HG03066 (cell line): ENCODE results near the gene STPG3.

Experiments
- ATAC-seq: cut with Tn5 transposase; IDR thresholded peaks from one replicate; pipeline ENCODE4 v1.9.1; 2021; ENCODE audit warnings: low read depth; ENCODE audit not compliant: unreplicated experiment

Gene STPG3

GRCh38 chr9:137264067-137264466, 13.0 kb downstream of the STPG3 start:
- no peak for ATAC-seq

GRCh38 chr9:137265496-137266161, 14.5 kb downstream of the STPG3 start:
- ATAC-seq: no peak

- ATAC-seq: no peak
Measured at GRCh38 chr9:137266162-137266527, 15.1 kb downstream of the STPG3 start.

GRCh38 chr9:137266585-137267453, 15.7 kb downstream of the STPG3 start:
- no peak for ATAC-seq

- ATAC-seq: no peak
Measured at GRCh38 chr9:137267933-137268355, 16.9 kb downstream of the STPG3 start.

- ATAC-seq: no peak
Measured at GRCh38 chr9:137268538-137269201, 17.6 kb downstream of the STPG3 start.

- no peak for ATAC-seq
Measured at GRCh38 chr9:137269231-137269772, 18.2 kb downstream of the STPG3 start.

- ATAC-seq: no peak
Measured at GRCh38 chr9:137270929-137271695, 20.0 kb downstream of the STPG3 start.

- no peak for ATAC-seq
Measured at GRCh38 chr9:137271696-137272076, 20.6 kb downstream of the STPG3 start.

GRCh38 chr9:137272241-137273094, 21.4 kb downstream of the STPG3 start:
- no peak for ATAC-seq

- ATAC-seq: no peak
Measured at GRCh38 chr9:137273095-137273490, 22.0 kb downstream of the STPG3 start.

- no peak for ATAC-seq
Measured at GRCh38 chr9:137273611-137274320, 22.7 kb downstream of the STPG3 start.

- no peak for ATAC-seq
Measured at GRCh38 chr9:137275203-137275587, 24.1 kb downstream of the STPG3 start.

- no peak for ATAC-seq
Measured at GRCh38 chr9:137275588-137276472, 24.7 kb downstream of the STPG3 start.

- ATAC-seq: no peak
Measured at GRCh38 chr9:137276473-137277328, 25.6 kb downstream of the STPG3 start.

GRCh38 chr9:137277329-137278041, 26.4 kb downstream of the STPG3 start, which contains the start of gene TOR4A:
TSS of gene TOR4A (plus strand) at chr9:137277726. CDS start at chr9:137278690, 964 bp downstream.
- peak; percentile 81 for ATAC-seq
